Adrenal gland (tissue), 12 donors: ENCODE data around the gene DDX25. TPM values are rescaled to one million over a fixed set of nuclear protein-coding genes. Genes with fewer than 3 reads are reported as not detected.
A peak's percentile ranks its signal among the peaks of the same experiment; 100 is the strongest.

ENCODE experiments used
- DNase-seq, 7 donors: peaks; one replicate each; pipeline ENCODE4 v3.0.0-alpha.2; 2019 to 2020
- H3K27ac ChIP-seq, 5 donors: fragments of 200-600 bp; sonication (generic) in 4 of 5; 1 replicate in 3 of 5; 2 replicates in 2 of 5; pipeline versions ENCODE4 v1.5.1 to v1.8.0; 2016 to 2020; ENCODE audit warnings: mild to moderate bottlenecking in 1 of 5
- H3K27me3 ChIP-seq: fragments of 200-600 bp; 2 replicates; pipeline ENCODE4 v1.8.0; 2021
- H3K36me3 ChIP-seq, 2 donors: fragments of 200-600 bp; replicated peaks in 1 of 2; 1 replicate in 1 of 2; 2 replicates in 1 of 2; pipeline versions ENCODE4 v1.5.1 to v1.8.0; 2018 to 2022
- H3K4me1 ChIP-seq, 2 donors: fragments of 200-600 bp; replicated peaks in 1 of 2; 1 replicate in 1 of 2; 2 replicates in 1 of 2; pipeline versions ENCODE4 v1.5.1 to v1.8.0; 2018 to 2021
- H3K4me3 ChIP-seq, 4 donors: fragments of 200-600 bp; sonication (generic) in 3 of 4; one replicate each; pipeline ENCODE4 v1.5.1; 2016 to 2018
- H3K9me3 ChIP-seq, 3 donors: fragments of 200-600 bp; sonication (generic) in 1 of 3; replicated peaks in 1 of 3; 1 replicate in 2 of 3; 2 replicates in 1 of 3; pipeline versions ENCODE4 v1.5.1 to v1.8.0; 2016 to 2021
- CTCF ChIP-seq, 6 experiments: fragments of 450-650 bp in 4 of 6; fragments of 200-600 bp in 2 of 6; sonication (generic) in 1 of 6; IDR thresholded peaks; 1 replicate in 5 of 6; 2 replicates in 1 of 6; pipeline versions ENCODE4 v1.5.1 to v1.8.0; 2016 to 2021; ENCODE audit warnings: antibody characterized with exemption in 6 of 6, mild to moderate bottlenecking in 2 of 6, moderate library complexity in 1 of 6
- POLR2A ChIP-seq, 2 donors: fragments of 450-650 bp; IDR thresholded peaks; one replicate each; pipeline ENCODE4 v1.6.1; 2017; ENCODE audit warnings: antibody characterized with exemption in 2 of 2, mild to moderate bottlenecking in 2 of 2, moderate library complexity in 1 of 2
- WGBS, 4 donors: extraction: QIAGEN DNeasy Blood & Tissue Kit in 2 of 4; methylation state at CpG; one replicate each; pipeline versions ENCODE4 v1.1.5 to v1.1.7; 2013 to 2017; 5-methylcytosine and 5-hydroxymethylcytosine counted together
- intact Hi-C, 2 donors: fragments of 100-400 bp; cut with DNase I; formaldehyde crosslinking; loops; one replicate each; pipeline versions ENCODE4 v1.14.1 to v1.15.0; 2022 to 2023
- polyA plus RNA-seq, 3 donors: library from polyadenylated mRNA; stranded (reverse); fragments of 200-250 nt in 2 of 3; fragments of 350-450 nt in 1 of 3; fragmentation: Illumina TruSeq in 1 of 3; extraction: RNeasy Lipid Tissue Mini Kit (QIAGEN cat#74804) in 1 of 3; gene quantifications; one replicate each; pipeline ENCODE4 v1.2.3, GENCODE V29; 2013 to 2014
- total RNA-seq, 9 donors: library from RNA; depleted of rRNA in 4 of 9; stranded (reverse); fragments of >200 nt in 4 of 9; fragments of 120-200 nt in 1 of 9; fragmentation: NEBNext Ultra II Directional in 1 of 9; extraction: Animal tissue kit (Norgen Biotek cat#: 25700) in 1 of 9; gene quantifications; one replicate each; pipeline versions ENCODE4 v1.1.0 to v1.2.4, GENCODE V29; 2013 to 2023
- donor health status: healthy with polysubstance abuse.
- donor health status: Bipolar disorder and iron deficiency.
- donor health status: DM: yes; HTN: yes; CAD: no.
- donor health status: DM: no; HTN: no; CAD: no.
- donor health status: DM: no; HTN: no; CAD: no.
- donor health status: DM: yes; HTN: yes; CAD: no.

The DDX25 gene
- total and polyA plus RNA-seq, 12 donors, result 0.18 to 7.4 (median 0.98) TPM; not detected in 3

GRCh38 chr11:125953401-125953935 is 49.2 kb downstream of the DDX25 start:
- no peak overlapping the region for H3K4me3 ChIP-seq
- peak overlapping the region in 1 of 5 donors; percentile 55 for H3K27ac ChIP-seq
- H3K27me3 ChIP-seq, result no peaks in the 10 kb centered on the region
- H3K4me1 ChIP-seq, result peaks cover 0 to 3% of the 10 kb centered on the region in 2 donors
- intact Hi-C loops, result no loop called here
- no peak for DNase-seq
- no peaks in the 10 kb centered on the region for H3K9me3 ChIP-seq
- 78 to 86% (median 85%) methylated on average over 11 to 20 of the region's 20 CpGs for WGBS, 4 donors
- H3K36me3 ChIP-seq, result no peaks in the 10 kb centered on the region
- TF ChIP-seq POLR2A (IDR thresholded peaks at IDR 0.05) (no peak), CTCF (IDR thresholded peaks at IDR 0.05) (no peak)

GRCh38 chr11:125954123-125954944 is 50.0 kb downstream of the DDX25 start:
- no peak overlapping the region for H3K4me3 ChIP-seq
- no peaks in the 10 kb centered on the region for H3K36me3 ChIP-seq
- no peak overlapping the region for H3K27ac ChIP-seq
- H3K27me3 ChIP-seq, result no peaks in the 10 kb centered on the region
- intact Hi-C loops, result no loop called here
- no peak for DNase-seq
- H3K4me1 ChIP-seq, result peaks cover 0 to 3% of the 10 kb centered on the region in 2 donors
- WGBS, 4 donors, result 85 to 95% (median 89%) methylated on average over 16 to 21 of the region's 21 CpGs
- H3K9me3 ChIP-seq, result no peaks in the 10 kb centered on the region
- TF ChIP-seq CTCF (IDR thresholded peaks at IDR 0.05) (no peak), POLR2A (IDR thresholded peaks at IDR 0.05) (no peak)

GRCh38 chr11:125954945-125955640 is 50.8 kb downstream of the DDX25 start:
- peaks cover 0 to 3% of the 10 kb centered on the region in 2 donors for H3K4me1 ChIP-seq
- DNase-seq, result no peak
- WGBS, 4 donors, result 81 to 92% (median 88%) methylated on average over 11 to 15 of the region's 15 CpGs
- no peak overlapping the region for H3K4me3 ChIP-seq
- no peaks in the 10 kb centered on the region for H3K9me3 ChIP-seq
- TF ChIP-seq CTCF (IDR thresholded peaks at IDR 0.05) (no peak), POLR2A (IDR thresholded peaks at IDR 0.05) (no peak)
- H3K27me3 ChIP-seq, result no peaks in the 10 kb centered on the region
- H3K36me3 ChIP-seq, result no peaks in the 10 kb centered on the region
- no peak overlapping the region for H3K27ac ChIP-seq
- intact Hi-C loops, result no loop called here

DNA sequence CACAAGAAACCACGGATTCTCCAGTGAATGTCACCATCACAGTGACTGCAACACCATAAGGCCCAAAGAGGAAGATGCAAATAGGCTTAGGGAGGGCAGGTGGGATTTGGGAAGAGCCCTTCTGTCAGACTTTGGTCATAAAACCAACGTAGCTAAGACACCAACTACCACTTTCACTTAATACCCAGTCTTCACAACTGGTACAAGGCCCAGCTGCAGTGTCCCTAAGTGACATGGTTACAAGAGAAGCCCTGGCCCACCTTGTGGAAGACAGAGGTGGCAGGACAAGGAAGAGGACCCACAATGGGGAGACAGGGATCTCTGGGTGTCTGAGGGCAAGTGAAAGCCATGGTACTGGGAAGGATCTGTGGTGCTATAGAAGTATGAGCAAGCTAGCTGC is 51.5 kb downstream of the DDX25 start:
- WGBS, 4 donors, result 86 to 96% (median 93%) methylated on average over 2 of the region's 2 CpGs
- Histone ChIP-seq H3K36me3 (no peaks in the 10 kb centered on the region), H3K27me3 (no peaks in the 10 kb centered on the region), H3K4me1 (peaks cover 0 to 3% of the 10 kb centered on the region in 2 donors), H3K4me3 (no peak overlapping the region), H3K27ac (no peak overlapping the region), H3K9me3 (no peaks in the 10 kb centered on the region)
- intact Hi-C loops, result no loop called here
- no peak for DNase-seq
- TF ChIP-seq CTCF (IDR thresholded peaks at IDR 0.05) (no peak), POLR2A (IDR thresholded peaks at IDR 0.05) (no peak)
